Measurements from ENCODE around the gene CLCN3. TPM values are rescaled to one million over a fixed set of nuclear protein-coding genes. Genes with fewer than 3 reads are reported as not detected.

CLCN3 gene
- total and polyA plus RNA-seq, 10 of the 15 experiments (the other 5 are each of a cell fraction or from before 2014, with no cell fraction given) = 4.0 to 22.8 (median 11.8) TPM

DNA sequence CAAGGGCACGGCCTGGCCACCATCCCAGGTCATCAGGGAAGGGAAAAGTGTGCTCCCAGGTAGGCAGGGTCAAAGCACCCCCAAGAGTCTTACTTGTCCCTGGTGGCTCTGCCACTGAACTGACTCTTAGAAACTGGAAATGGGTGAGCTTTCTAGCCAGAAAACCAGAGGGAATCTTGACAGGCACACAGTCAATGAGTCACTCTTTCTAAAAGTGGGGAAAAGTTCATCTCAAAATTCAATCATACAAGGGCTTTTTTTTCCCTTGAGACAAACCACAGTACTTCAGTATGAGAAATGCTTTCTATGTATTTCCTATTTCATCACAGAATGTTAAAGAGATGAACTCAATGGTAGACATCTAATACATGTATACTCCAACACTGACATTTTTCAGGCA lies 124.9 kb downstream of the CLCN3 start (continued):
- TF ChIP-seq, protein P1, sequence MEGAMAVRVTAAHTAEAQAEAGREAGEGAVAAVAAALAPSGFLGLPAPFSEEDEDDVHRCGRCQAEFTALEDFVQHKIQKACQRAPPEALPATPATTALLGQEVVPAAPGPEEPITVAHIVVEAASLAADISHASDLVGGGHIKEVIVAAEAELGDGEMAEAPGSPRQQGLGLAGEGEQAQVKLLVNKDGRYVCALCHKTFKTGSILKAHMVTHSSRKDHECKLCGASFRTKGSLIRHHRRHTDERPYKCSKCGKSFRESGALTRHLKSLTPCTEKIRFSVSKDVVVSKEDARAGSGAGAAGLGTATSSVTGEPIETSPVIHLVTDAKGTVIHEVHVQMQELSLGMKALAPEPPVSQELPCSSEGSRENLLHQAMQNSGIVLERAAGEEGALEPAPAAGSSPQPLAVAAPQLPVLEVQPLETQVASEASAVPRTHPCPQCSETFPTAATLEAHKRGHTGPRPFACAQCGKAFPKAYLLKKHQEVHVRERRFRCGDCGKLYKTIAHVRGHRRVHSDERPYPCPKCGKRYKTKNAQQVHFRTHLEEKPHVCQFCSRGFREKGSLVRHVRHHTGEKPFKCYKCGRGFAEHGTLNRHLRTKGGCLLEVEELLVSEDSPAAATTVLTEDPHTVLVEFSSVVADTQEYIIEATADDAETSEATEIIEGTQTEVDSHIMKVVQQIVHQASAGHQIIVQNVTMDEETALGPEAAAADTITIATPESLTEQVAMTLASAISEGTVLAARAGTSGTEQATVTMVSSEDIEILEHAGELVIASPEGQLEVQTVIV (IDR thresholded peaks at IDR 0.05; ENCODE audit: borderline replicate concordance, partially characterized antibody) = no peak
- no peak for TF ChIP-seq CHD1 (IDR thresholded peaks at IDR 0.05; ENCODE audit: low read depth, low read length)
- TF ChIP-seq NR2F1 (conservative IDR thresholded peaks at IDR 0.05) = no peak
- no peak for TF ChIP-seq SIX5 (IDR thresholded peaks at IDR 0.05; ENCODE audit: low read depth, low read length, severe bottlenecking)
- TF ChIP-seq RBBP5 (conservative IDR thresholded peaks at IDR 0.05) = no peak
- TF ChIP-seq ASH2L (IDR thresholded peaks at IDR 0.05; ENCODE audit: borderline replicate concordance, low read depth) = no peak
- no peak for TF ChIP-seq HDAC2 (IDR thresholded peaks at IDR 0.05)
- TF ChIP-seq, protein P2, sequence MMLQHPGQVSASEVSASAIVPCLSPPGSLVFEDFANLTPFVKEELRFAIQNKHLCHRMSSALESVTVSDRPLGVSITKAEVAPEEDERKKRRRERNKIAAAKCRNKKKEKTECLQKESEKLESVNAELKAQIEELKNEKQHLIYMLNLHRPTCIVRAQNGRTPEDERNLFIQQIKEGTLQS (IDR thresholded peaks at IDR 0.05; ENCODE audit: borderline replicate concordance, extremely low read depth, low read depth, low read length) = no peak
- no peak for TF ChIP-seq TARDBP (IDR thresholded peaks at IDR 0.05; ENCODE audit: borderline replicate concordance)
- TF ChIP-seq SPI1 (IDR thresholded peaks at IDR 0.05; ENCODE audit: borderline replicate concordance, insufficient read depth, low read depth, low read length) = no peak
- TF ChIP-seq CHD2 (IDR thresholded peaks at IDR 0.05; ENCODE audit: borderline replicate concordance, low read depth, low read length) = no peak
- TF ChIP-seq YBX1 (IDR thresholded peaks at IDR 0.05) = no peak
